Superior temporal gyrus (tissue), 1 donor: ENCODE results near the gene PCK1.

ENCODE experiments used
- DNase-seq: peaks from one replicate; pipeline ENCODE4 v3.0.0-alpha.2; 2016; ENCODE audit errors: extremely low spot score

Gene PCK1

GRCh38 chr20:57559658-57560553 is 1.0 kb upstream of the PCK1 start:
- DNase-seq: no peak

- DNase-seq: no peak
Measured at GRCh38 chr20:57561356-57562279, 708 bp downstream of the PCK1 start.

DNA sequence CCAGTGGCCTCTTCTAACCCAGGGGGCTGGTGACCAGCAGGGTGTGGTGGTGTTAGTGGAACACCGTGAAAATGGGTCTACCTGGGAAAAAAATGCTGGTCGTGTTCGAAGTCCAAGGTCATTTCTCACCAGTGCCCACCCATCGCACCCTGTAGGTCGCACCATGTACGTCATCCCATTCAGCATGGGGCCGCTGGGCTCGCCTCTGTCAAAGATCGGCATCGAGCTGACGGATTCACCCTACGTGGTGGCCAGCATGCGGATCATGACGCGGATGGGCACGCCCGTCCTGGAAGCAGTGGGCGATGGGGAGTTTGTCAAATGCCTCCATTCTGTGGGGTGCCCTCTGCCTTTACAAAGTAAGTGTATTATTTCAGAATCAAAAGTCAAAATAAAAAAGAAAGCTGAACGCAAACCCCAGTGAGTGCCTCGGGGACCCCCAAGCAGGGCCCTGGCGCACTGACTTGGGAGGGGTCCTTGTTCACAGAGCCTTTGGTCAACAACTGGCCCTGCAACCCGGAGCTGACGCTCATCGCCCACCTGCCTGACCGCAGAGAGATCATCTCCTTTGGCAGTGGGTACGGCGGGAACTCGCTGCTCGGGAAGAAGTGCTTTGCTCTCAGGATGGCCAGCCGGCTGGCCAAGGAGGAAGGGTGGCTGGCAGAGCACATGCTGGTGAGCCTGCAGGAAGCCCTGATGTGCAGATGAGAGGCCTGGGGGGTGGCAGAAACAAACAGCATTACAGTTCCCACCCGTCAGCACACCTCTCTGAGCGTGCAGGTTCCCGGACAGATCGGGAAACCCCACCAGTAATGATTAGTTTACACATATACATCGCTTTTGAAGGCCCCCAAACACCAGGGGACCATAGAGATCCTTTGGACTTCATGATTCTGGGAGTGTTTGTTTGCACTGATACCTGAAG is 1.9 kb downstream of the PCK1 start:
- no peak for DNase-seq

DNA sequence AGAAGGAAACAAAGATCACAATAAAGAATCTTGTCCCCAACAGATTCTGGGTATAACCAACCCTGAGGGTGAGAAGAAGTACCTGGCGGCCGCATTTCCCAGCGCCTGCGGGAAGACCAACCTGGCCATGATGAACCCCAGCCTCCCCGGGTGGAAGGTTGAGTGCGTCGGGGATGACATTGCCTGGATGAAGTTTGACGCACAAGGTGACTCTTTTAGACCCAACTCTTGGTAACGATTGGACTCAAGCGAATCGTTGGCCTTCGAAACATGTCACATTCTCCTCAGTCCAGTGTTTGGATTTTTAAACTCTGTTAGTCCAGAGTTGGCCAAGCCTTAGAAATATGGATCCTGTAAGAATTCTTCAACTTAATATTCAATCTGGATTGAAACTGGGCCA is 2.6 kb downstream of the PCK1 start:
- DNase-seq: no peak

DNA sequence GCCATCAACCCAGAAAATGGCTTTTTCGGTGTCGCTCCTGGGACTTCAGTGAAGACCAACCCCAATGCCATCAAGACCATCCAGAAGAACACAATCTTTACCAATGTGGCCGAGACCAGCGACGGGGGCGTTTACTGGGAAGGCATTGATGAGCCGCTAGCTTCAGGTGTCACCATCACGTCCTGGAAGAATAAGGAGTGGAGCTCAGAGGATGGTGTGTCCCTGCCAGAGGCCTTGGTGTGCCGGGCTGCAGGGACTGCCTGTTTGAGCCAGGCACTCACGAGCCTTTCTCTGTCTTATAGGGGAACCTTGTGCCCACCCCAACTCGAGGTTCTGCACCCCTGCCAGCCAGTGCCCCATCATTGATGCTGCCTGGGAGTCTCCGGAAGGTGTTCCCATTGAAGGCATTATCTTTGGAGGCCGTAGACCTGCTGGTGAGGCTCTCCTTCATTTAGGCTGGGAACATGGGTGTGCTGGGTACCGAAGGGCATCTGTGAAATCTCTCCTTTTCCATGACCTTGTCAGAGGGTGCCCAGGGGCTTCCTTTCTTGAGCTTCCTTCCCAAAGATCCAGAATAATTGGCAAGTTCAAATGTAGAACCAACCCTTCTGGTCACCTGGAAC is 3.4 kb downstream of the PCK1 start:
- DNase-seq: no peak

- no peak for DNase-seq
Measured at GRCh38 chr20:57564951-57565642, 4.2 kb downstream of the PCK1 start.

DNA sequence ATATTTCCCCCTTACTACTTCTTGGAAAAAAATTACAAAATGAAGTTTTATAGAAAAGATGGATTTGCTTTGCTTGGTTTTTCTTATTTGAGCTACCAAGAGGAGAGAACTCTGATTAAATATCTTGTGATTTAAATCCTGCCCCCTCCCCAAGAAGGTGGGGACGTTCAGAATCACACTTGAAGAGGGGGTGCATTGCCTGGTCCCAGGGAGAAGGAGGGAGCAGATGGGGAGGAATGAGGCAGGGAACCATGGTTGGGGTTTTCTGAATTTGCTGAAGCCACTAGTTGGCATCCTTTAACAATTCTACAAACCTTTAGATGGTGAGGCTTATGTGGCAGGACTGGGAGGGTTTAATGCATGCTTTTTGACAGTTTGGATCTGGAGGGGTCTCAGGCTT is 5.5 kb downstream of the PCK1 start:
- no peak for DNase-seq

GRCh38 chr20:57566803-57567459 is 6.0 kb downstream of the PCK1 start:
- DNase-seq: no peak

DNA sequence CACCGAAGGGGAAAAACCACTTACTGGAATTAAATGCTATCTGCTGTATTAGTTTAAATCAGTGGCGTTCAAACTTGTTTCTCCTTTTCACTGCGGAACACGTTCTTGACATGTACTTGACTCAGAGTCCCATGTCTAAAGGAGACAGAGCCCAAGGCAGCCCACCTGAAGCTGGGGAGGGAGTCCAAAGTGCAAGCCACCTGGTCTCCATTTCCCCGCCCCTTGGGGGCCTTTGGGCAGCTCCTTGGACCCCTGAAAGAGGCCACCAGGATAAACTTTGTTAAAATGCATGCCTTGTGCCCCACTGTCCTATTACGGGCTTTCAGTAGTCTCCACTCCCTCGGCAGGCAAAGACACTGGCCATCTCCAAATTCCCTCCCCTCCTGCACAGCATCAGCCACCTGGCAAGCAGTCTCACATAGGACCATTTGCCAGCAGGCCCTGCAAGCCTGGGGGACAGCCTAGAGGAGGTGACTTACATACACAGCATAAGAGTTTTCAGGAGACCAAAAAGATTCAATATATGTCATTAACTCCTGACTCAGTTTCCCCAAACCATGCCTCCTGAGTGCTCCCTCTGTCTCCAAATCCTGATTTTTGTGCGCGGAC is 6.7 kb downstream of the PCK1 start:
- no peak for DNase-seq

- DNase-seq: no peak
Measured at GRCh38 chr20:57568088-57568896, 7.4 kb downstream of the PCK1 start.

GRCh38 chr20:57568960-57569359 is 8.1 kb downstream of the PCK1 start:
- DNase-seq: no peak

DNA sequence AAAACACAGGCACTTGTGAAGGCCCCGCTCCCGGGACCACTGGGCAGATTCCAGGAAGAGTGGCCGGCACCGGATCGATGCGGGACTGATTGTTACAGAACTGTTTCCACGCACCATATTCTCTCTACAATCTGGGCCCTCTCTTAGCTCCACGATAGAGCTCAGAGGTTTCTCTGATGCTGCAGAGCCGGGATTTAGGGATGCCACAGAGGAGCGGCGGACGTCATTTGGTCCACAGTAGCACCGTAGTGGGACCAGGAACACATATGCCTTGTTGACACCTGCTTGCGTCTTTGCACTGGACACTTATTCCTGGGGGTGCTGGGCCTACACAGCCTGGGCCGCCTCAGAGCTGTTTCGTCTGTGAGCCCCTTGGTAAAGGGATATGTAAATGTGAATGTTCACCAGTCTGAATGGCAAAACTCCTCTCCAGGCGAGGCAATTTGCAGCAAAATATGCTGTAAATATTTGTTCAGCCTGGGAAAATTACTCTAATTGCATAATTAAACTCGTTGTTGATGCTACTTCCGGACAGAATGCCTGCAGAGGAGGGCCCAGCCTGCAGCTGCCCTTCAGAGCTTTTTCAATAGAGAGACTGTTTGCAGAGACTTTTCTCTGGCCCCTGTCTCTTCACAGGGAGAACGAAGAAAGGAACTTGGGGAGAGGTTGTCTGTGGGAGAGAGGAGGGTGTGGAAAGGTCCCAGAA is 9.4 kb downstream of the PCK1 start:
- DNase-seq: peak; percentile 19

DNA sequence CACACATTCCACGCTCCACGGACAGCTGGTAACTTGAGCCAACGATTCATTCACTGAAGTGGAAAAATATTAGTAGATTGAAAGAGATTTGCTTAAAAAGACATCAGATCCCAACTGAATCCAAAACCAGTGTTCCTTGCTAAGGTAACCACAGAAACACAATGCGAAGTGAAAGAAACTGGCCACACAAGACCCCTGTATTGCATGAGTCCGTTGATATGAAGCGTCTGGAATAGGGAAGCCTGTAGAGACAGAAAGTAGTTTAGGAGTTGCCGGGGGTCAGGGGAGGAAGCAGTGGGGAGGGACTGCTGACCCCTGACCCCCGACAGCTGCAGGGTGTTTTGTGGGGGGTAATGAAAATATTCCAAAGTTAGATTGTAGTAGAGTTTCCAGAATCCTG is 10.0 kb downstream of the PCK1 start:
- DNase-seq: no peak

- no peak for DNase-seq
Measured at GRCh38 chr20:57571782-57572416, 11.0 kb downstream of the PCK1 start.

- no peak for DNase-seq
Measured at GRCh38 chr20:57573242-57573641, 12.3 kb downstream of the PCK1 start.

DNA sequence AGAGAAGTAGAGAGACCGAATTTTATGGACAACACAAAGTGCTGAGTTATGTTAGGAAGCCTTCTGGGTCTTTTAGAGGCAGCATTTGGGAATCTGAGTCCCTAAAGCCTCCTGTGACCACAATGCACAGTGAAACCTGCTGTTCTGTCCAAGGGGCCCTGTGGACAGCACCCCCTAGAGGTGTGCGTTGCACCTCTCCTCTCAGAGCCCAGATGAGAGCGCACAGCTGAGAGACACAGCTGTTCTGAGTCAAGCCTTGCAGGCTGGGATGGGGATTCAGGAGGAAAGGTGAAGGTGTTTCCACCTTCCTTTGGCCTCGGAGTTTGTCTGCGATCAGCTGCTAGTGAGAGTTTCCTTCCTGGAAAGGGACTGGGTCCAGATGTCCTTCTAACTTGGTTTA is 13.0 kb downstream of the PCK1 start:
- DNase-seq: no peak

- no peak for DNase-seq
Measured at GRCh38 chr20:57574954-57575353, 14.0 kb downstream of the PCK1 start.

DNA sequence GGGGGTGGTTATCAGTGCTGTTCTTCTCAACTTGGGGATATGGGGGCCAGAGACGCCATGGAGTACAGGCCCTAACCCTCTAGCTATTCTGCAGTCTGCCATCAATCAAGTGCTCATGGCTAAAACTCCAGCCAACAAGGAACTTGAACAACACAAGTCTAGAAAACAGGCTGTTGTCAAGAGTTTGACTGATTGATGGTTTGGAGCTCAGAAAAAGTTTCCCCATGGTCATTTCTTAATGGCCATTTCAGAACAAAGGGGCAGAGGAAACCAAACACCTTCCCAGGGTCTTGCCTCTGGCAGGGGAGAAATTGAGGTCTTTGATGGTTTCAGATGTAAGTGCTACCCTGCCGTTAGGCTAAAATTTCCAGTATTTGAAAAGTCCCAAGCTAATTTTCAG is 15.1 kb downstream of the PCK1 start:
- no peak for DNase-seq
